ENCODE measurements around the gene ROBO3.

Gene ROBO3

DNA sequence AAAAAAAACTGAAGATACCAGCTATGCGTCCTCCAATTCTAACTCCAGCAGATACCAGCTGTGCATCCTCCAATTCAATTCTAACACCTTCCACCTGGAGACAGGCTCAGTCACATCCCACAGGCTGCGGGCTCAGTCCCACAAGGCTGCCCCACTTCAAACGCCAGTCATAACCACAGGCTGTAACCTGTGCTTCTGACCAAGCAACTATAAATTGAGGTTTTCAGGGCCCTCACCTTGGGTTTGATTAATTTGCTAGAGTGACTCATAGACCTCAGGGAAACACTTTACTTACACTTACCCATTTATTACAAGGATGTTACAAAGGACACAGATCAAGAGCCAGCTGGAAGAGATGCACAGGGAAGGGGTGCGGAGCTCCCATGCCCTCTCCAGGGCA is 32.7 kb upstream of the ROBO3 start:
- Histone ChIP-seq H3K9ac (ENCODE audit: insufficient read length) (no peak overlapping the region), H3K4me3 (no peak overlapping the region), H3K36me3 (ENCODE audit: insufficient read depth, low read length) (no peaks in the 10 kb centered on the region), H3K27ac (no peak overlapping the region), H3K9me3 (ENCODE audit: low read depth, low read length) (no peaks in the 10 kb centered on the region)
- no peak for DNase-seq (ENCODE audit: low read depth, low spot score)
- TF ChIP-seq FOXP2 (optimal IDR thresholded peaks at IDR 0.05; ENCODE audit: control extremely low read depth, extremely low read length, insufficient read depth) (no peak), EZH2 (IDR thresholded peaks at IDR 0.05) (no peak), POLR2AphosphoS5 (IDR thresholded peaks at IDR 0.05; ENCODE audit: borderline replicate concordance, low read depth, low read length) (no peak)

DNA sequence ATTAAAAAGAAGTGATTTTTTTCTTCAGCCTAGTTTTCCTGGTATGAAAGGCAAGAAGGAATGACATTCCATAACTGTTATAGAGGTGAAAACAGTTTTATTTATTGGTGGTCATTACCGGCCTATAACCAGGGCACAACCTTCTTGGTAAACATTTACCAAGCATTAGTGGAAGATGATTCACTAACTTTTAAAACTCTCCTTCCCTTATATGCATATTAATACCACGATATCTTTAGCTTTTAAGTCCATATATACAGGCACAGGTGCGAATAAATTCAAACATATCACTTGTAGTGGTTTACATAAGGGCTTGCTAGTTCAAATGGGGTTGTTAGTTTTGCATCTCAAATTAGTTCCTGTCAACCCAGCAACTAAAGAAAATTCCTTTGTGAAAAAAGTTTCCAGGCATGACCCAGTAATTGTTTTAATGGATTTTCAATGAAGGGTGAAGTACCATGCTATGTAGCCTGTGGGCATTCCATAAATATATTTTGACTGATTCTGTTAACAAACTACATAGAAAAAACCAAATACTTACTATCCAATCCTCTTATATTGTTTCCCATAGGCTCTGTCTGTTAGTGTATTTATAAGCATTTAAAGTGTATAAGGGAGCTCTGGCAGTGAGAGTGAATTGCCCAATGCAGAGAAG is 30.6 kb upstream of the ROBO3 start:
- no peak overlapping the region for H3K27ac ChIP-seq
- TF ChIP-seq POLR2AphosphoS5 (IDR thresholded peaks at IDR 0.05; ENCODE audit: borderline replicate concordance, low read depth, low read length) (no peak), EZH2 (IDR thresholded peaks at IDR 0.05) (no peak), FOXP2 (optimal IDR thresholded peaks at IDR 0.05; ENCODE audit: control extremely low read depth, extremely low read length, insufficient read depth) (no peak)
- DNase-seq (ENCODE audit: low read depth, low spot score): no peak
- no peaks in the 10 kb centered on the region for H3K36me3 ChIP-seq (ENCODE audit: insufficient read depth, low read length)
- H3K9me3 ChIP-seq (ENCODE audit: low read depth, low read length): no peaks in the 10 kb centered on the region
- no peak overlapping the region for H3K4me3 ChIP-seq
- H3K9ac ChIP-seq (ENCODE audit: insufficient read length): no peak overlapping the region

GRCh38 chr11:124835918-124836317 is 29.3 kb upstream of the ROBO3 start:
- Histone ChIP-seq H3K9me3 (ENCODE audit: low read depth, low read length) (no peaks in the 10 kb centered on the region), H3K9ac (ENCODE audit: insufficient read length) (no peak overlapping the region), H3K27ac (no peak overlapping the region), H3K4me3 (no peak overlapping the region), H3K36me3 (ENCODE audit: insufficient read depth, low read length) (no peaks in the 10 kb centered on the region)
- DNase-seq (ENCODE audit: low read depth, low spot score): no peak
- TF ChIP-seq EZH2 (IDR thresholded peaks at IDR 0.05) (no peak), POLR2AphosphoS5 (IDR thresholded peaks at IDR 0.05; ENCODE audit: borderline replicate concordance, low read depth, low read length) (no peak), FOXP2 (optimal IDR thresholded peaks at IDR 0.05; ENCODE audit: control extremely low read depth, extremely low read length, insufficient read depth) (no peak)

DNA sequence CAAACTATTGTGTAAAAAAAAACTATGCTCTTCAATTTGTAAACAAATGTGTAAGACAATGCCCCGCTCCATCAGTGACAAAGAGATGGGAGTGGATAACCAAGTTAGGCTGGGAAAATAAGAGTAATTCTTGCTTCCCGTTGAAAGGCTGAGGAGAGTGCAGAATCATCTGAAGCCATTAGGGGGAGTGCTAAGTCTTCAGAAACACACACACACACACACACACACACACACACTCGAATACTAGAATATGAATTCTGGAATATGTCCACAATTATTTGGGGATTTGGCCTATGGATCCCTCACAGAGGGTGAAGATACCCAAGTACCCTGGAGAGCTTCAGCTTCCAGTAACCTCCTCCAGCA is 27.8 kb upstream of the ROBO3 start:
- H3K9me3 ChIP-seq (ENCODE audit: low read depth, low read length): no peaks in the 10 kb centered on the region
- H3K4me3 ChIP-seq: no peak overlapping the region
- TF ChIP-seq EZH2 (IDR thresholded peaks at IDR 0.05) (no peak), POLR2AphosphoS5 (IDR thresholded peaks at IDR 0.05; ENCODE audit: borderline replicate concordance, low read depth, low read length) (no peak), FOXP2 (optimal IDR thresholded peaks at IDR 0.05; ENCODE audit: control extremely low read depth, extremely low read length, insufficient read depth) (no peak)
- no peak overlapping the region for H3K27ac ChIP-seq
- H3K36me3 ChIP-seq (ENCODE audit: insufficient read depth, low read length): no peaks in the 10 kb centered on the region
- DNase-seq (ENCODE audit: low read depth, low spot score): peak; percentile 62
- no peak overlapping the region for H3K9ac ChIP-seq (ENCODE audit: insufficient read length)

GRCh38 chr11:124838805-124839127 is 26.5 kb upstream of the ROBO3 start:
- no peaks in the 10 kb centered on the region for H3K9me3 ChIP-seq (ENCODE audit: low read depth, low read length)
- no peak overlapping the region for H3K27ac ChIP-seq
- no peak overlapping the region for H3K9ac ChIP-seq (ENCODE audit: insufficient read length)
- no peak for DNase-seq (ENCODE audit: low read depth, low spot score)
- H3K36me3 ChIP-seq (ENCODE audit: insufficient read depth, low read length): no peaks in the 10 kb centered on the region
- H3K4me3 ChIP-seq: peak overlapping the region; percentile 58
- TF ChIP-seq FOXP2 (optimal IDR thresholded peaks at IDR 0.05; ENCODE audit: control extremely low read depth, extremely low read length, insufficient read depth) (no peak), POLR2AphosphoS5 (IDR thresholded peaks at IDR 0.05; ENCODE audit: borderline replicate concordance, low read depth, low read length) (no peak), EZH2 (IDR thresholded peaks at IDR 0.05) (no peak)

- H3K9ac ChIP-seq (ENCODE audit: insufficient read length): no peak overlapping the region
- DNase-seq (ENCODE audit: low read depth, low spot score): no peak
- TF ChIP-seq EZH2 (IDR thresholded peaks at IDR 0.05) (peak; percentile 40), FOXP2 (optimal IDR thresholded peaks at IDR 0.05; ENCODE audit: control extremely low read depth, extremely low read length, insufficient read depth) (no peak), POLR2AphosphoS5 (IDR thresholded peaks at IDR 0.05; ENCODE audit: borderline replicate concordance, low read depth, low read length) (no peak)
- H3K4me3 ChIP-seq: peak overlapping the region; percentile 58
- H3K36me3 ChIP-seq (ENCODE audit: insufficient read depth, low read length): no peaks in the 10 kb centered on the region
- H3K9me3 ChIP-seq (ENCODE audit: low read depth, low read length): no peaks in the 10 kb centered on the region
- no peak overlapping the region for H3K27ac ChIP-seq
Measured at GRCh38 chr11:124839128-124839971, 25.9 kb upstream of the ROBO3 start.

- DNase-seq (ENCODE audit: low read depth, low spot score): no peak
- no peak for TF ChIP-seq EZH2 (IDR thresholded peaks at IDR 0.05)
- TF ChIP-seq POLR2AphosphoS5 (IDR thresholded peaks at IDR 0.05; ENCODE audit: borderline replicate concordance, low read depth, low read length): no peak
- TF ChIP-seq FOXP2 (optimal IDR thresholded peaks at IDR 0.05; ENCODE audit: control extremely low read depth, extremely low read length, insufficient read depth): no peak
- Histone ChIP-seq H3K9me3 (ENCODE audit: low read depth, low read length) (no peaks in the 10 kb centered on the region), H3K9ac (ENCODE audit: insufficient read length) (no peak overlapping the region), H3K36me3 (ENCODE audit: insufficient read depth, low read length) (no peaks in the 10 kb centered on the region), H3K4me3 (peak overlapping the region; percentile 58), H3K27ac (no peak overlapping the region)
Measured at GRCh38 chr11:124839972-124840621, 25.1 kb upstream of the ROBO3 start.

DNA sequence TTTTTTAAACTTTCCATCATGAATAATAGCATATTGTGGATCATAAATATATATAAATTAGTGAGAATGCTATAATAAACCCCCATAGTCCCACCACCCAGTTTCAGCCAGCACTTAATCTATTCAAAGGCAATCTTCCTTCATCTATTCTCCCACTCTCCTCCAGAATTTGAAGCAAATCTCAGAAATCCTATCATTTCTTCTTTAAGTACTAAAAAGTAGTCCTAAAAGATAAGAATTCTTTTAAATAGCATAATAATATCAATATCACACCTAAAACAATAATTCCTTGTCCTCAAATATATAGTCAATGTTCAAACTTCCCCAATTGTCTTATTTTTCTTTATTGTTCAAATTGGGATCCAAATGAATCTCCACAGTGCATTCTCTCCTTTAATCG is 24.6 kb upstream of the ROBO3 start:
- TF ChIP-seq FOXP2 (optimal IDR thresholded peaks at IDR 0.05; ENCODE audit: control extremely low read depth, extremely low read length, insufficient read depth) (no peak), EZH2 (IDR thresholded peaks at IDR 0.05) (no peak), POLR2AphosphoS5 (IDR thresholded peaks at IDR 0.05; ENCODE audit: borderline replicate concordance, low read depth, low read length) (no peak)
- no peak for DNase-seq (ENCODE audit: low read depth, low spot score)

More for the DNA sequence above, 24.6 kb upstream of the ROBO3 start:
- H3K4me3 ChIP-seq: no peak overlapping the region
- no peak overlapping the region for H3K9ac ChIP-seq (ENCODE audit: insufficient read length)
- no peaks in the 10 kb centered on the region for H3K36me3 ChIP-seq (ENCODE audit: insufficient read depth, low read length)
- no peaks in the 10 kb centered on the region for H3K9me3 ChIP-seq (ENCODE audit: low read depth, low read length)
- no peak overlapping the region for H3K27ac ChIP-seq

All from SK-N-MC (cell line).